Lung microvascular endothelial cell (primary cell): Measurements from ENCODE around the gene PPP2R5E. TPM values are rescaled to one million over a fixed set of nuclear protein-coding genes. Genes with fewer than 3 reads are reported as not detected.
A peak's percentile ranks its signal among the peaks of the same experiment; 100 is the strongest.
"Not testable (repeated sequence)": the region's sequence is repeated elsewhere in the genome, so short reads cannot be mapped to it uniquely, and the experiment has no call there.

Experiments used
- DNase-seq, 2 donors: peaks; one replicate each; pipeline versions ENCODE4 v3.0.0 to v3.0.0-alpha.2; 2010; ENCODE audit warnings: low read depth in 2 of 2
- total RNA-seq: library from RNA; depleted of rRNA; stranded (reverse); fragments of >200 nt; gene quantifications from 2 replicates; pipeline ENCODE4 v1.2.1, GENCODE V29; 2014

The PPP2R5E gene
- total RNA-seq = 8.1 and 8.9 TPM in 2 replicates

DNA sequence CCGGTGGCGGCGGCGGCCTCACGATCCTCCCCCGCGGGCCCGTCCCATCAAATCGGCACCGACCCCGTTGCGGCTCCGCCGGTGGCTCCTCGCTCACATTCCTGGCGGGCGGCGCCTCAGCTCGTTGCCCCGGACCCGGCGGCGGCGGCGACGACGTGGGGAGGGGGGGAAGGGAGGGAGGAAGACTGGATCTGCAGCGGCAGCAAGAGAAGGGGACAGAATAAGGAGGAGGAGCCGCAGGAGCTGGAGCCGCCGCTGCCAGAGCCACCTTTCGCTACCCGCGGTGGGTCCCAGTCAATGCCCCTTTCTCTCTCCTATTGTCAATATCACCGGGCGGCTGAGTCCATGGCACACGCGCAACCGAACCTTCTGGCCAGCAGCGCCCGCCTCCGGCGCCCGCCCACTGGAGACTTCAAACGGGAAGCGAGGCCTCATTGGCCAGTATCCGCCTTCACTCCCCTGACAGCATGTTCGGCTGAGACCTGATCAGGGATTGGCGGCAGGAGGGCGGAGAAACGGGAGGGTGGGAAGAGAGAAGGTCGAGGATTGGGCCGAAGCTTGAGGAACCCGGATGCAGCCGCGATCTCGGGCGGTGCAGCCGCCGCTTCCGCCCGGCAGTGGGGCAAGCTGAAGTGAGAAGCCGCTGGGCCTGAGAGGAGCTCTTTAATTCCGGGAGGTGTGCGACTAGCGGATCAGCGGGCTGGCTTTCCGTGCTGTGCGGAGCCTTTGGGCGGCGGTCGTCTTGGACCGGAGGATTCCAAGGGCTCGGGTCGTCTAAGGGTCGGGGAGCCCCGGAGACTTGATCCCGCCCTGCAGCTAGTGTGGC, at the start of gene PPP2R5E:
Gene PPP2R5E (minus strand): TSS at position 378 of the 826 bp plus-strand sequence. CDS start 3,692 bp downstream, outside the sequence.
- DNase-seq = peak; percentile 99

DNA sequence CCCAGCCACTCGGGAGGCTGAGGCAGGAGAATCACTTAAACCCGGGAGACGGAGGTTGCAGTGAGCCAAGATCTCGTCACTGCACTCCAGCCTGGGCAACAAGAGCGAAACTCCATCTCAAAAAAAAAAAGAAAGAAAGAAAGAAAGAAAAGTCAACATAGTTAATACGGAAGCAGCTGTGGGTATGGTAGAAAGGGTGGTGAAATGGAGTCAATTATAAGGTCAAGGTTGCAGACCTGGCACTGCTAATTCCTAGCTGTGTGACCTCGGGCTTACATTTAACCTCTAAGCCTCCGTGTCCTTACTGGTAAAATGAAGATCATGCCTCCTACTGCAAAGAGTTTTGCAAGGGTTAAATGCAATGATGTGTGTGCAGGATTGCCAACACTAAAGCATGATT, 39.9 kb upstream of the PPP2R5E start:
- DNase-seq = not testable (repeated sequence)

DNA sequence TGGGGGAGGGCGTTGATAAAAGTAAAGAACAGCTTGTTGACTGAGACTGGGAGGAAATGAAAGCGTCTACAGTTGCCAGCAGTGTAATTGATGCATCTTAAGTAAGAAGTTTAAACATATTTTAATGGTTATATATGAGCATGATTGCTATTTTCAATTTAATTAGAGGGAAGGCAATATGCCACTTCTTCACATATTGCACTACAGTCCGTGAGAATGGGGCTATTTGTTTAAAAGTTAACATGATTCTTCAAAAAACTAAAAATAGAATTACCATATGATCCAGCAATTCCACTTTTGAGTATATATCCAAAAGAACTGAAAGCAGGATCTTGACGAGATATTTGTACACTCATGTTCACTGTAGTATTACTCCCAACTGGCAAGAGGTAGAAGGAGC, 38.3 kb upstream of the PPP2R5E start:
- DNase-seq = no peak

DNA sequence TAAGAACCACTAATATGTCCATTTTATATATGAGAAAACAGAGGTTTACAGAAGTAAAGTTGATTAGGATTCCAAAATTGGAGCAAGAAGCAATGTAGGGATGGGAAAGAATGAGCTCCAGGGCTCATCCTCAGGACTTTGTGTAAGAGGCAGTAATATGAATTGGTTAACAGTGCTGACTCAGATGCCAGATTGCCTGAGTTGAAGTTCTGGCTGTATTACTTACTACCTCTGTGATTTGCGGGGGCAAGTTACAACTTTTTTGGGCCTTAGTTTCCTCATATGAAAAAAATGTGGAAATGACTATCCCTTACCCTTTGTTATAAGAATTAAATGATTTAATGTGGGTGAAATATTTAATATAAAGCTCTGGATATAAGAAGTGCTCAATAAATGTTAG, 35.1 kb upstream of the PPP2R5E start:
- no peak for DNase-seq

DNA sequence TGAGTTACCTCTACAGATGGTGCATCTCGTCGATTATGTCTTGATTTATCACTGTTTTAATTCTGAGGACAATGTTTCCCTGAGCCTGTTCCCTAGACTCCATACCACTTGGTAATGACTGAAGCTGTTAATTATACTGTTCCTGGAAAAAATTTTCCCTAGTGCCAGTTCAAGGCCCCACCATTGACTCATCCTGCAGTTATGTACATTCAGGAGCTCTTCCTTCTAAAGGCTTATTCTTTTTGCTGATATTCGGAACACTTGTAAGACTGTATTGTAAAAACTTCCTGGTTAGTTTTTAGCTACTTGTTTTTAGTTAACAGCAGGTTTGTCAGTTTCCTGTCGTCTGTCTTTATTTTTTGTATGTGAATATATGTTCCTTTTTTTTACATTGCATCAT, 30.4 kb upstream of the PPP2R5E start:
- DNase-seq = peak in 1 of 2 donors; percentile 60

DNA sequence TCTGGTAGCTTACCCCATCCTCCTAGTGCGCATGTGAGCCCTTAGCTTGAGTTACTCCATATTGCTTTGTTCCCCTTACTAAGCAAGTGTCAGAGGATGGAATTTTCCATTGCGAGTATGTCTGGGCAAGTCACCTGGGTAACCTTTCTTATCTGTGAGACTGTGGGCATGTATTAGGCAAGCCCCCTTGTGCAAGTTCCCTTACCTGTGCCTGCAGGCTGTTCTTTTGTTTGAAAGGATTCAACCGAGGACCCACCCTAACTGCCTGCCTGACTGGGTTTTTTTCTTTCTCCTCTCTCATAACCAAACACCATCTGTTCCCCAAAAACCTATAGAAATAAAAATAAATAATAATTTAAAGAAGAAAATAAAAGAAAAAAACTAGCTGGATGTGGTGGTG, 22.3 kb upstream of the PPP2R5E start:
- DNase-seq = no peak

DNA sequence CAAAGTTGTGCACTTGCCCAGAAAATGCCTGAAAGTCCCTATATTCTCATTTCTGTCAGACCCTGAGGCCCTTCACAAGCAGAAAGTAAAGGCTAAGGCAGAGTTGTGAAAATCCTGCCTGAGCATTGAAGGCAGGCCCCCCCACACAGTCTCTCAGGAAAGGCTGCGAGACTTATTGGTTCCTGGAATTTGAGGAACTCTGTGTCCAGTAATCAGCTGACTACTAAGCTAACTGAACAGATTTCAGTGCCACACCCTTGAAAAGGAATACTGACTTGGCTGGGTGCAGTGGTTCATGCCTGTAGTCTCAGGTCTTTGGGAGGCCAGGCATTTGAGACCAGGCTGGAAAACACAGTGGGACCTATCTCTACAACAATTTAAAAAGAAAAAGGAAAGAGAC, 21.1 kb upstream of the PPP2R5E start:
- DNase-seq = no peak

DNA sequence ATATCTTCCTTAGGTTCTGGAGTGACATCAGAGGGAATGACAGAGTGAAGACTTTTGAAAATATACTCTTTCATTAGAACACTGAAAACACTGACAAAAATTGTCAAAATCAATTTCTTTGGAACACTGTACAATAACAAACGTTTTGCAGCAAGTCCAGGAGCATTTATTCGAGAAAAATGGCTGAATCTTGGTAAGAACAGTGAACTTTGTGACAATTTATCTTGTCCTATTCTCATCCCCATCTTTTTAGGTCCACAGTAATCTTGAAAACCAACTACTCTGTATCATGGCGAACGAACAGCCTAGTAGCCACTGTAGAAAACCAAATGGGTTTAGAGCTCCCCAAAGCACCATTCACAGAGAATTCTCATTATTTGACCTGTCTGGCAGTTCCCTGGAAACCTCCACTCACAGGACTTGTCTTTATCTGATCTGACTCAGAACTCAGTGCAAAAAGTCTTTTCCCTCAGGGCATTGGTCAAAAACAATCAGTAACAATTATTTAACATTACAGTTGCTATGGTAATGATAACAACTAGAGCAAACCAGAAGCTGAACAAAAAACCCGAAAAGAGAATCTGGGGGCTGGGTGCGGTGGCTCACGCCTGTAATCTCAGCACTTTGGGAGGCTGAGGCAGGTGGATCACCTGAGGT, 20.3 kb upstream of the PPP2R5E start:
- peak in 1 of 2 donors; percentile 16 for DNase-seq

DNA sequence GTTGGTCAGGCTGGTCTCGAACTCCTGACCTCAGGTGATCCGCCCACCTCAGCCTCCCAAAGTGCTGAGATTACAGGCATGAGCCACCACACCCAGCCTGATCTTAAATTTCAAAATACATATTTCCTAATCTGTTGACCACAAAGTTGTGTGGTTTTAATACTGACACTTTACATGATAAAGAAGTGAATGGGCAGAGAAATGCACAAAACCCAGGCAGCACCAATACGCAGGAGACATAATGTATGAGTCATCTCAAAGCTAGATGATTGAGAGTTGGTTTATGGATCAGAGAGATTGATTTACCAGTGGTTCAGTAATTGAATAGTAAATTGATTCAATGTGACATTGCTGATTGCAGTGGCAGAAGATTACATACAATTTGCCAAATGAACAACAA, 19.2 kb upstream of the PPP2R5E start:
- DNase-seq = no peak

DNA sequence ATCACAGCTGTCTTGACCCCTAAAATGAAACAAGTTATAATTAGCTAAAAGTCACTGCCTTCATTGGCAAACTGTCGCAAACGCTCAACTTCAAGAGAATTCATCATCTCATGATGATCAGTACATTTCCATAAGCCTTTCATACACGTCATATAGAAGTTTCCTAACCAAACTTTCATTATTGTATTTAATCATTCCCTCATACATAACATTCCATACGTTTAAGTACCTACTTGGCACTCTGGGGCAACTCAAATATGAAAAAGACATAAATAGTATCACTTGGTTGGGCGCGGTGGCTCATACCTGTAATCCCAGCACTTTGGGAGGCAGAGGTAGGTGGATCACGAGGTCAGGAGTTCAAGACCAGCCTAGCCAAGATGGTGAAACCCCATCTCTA, 12.4 kb upstream of the PPP2R5E start:
- no peak for DNase-seq

DNA sequence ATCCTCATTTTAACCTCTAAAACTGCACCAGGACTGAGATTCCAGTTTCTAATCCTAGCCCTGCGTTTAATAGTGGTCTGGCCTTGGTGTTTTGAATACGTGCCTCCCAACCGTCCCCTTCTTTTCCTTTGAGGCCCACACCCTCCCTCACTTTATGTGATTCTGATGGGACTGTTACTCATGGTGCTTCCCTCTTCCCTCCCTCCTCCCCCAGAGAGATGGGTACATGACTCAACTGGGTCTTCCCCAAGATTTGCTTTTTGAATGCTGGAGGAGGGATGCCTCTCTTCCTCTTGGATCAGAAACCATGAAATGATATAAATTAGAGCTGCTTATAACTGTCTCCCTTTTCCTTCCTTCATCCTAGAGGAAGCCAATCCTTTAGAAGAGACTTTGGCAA, 8.2 kb upstream of the PPP2R5E start:
- DNase-seq = peak in 1 of 2 donors; percentile 11

DNA sequence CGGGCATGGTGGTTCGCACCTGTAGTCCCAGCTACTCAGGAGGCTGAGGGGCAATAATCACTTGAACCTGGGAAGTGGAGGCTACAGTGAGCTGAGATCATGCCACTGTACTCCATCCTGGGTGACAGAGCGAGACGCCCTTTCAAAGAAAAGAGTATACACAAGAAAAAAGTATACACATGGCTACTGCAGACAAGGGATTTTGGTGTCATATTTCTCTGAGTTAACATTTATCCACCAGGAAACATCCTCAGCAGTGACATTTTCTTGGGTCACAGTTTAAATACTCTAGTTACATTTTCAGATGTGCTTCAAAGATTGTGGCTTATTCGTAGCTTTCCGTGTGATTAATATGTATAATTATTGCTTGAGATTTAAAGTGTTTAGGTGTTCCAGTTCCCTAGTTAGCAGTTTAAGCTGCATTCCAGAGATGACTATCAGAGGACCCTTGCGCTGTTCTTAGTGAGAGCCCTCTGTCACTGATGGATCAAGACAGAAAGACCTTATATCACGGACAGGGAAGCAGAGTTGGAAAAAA, 4.7 kb upstream of the PPP2R5E start:
- no peak for DNase-seq

DNA sequence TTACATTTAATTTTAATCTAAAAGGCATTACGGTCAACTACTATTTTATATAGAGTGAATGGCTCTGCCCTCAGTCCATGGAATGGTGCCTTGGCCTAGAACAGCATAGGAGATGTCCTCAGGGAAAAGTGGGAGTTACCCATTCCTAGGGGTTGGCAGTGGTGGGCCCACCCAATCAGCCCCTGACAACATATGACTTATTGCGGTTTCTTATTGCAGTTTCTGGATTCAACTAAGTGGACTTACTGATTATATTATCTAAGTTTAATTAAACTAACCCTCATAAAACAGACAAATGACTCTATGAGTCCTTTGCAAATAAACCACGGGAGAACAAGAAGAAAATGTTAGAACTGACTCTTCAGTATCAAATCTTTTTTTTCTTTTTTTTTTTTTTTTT, 2.3 kb upstream of the PPP2R5E start:
- DNase-seq = no peak

DNA sequence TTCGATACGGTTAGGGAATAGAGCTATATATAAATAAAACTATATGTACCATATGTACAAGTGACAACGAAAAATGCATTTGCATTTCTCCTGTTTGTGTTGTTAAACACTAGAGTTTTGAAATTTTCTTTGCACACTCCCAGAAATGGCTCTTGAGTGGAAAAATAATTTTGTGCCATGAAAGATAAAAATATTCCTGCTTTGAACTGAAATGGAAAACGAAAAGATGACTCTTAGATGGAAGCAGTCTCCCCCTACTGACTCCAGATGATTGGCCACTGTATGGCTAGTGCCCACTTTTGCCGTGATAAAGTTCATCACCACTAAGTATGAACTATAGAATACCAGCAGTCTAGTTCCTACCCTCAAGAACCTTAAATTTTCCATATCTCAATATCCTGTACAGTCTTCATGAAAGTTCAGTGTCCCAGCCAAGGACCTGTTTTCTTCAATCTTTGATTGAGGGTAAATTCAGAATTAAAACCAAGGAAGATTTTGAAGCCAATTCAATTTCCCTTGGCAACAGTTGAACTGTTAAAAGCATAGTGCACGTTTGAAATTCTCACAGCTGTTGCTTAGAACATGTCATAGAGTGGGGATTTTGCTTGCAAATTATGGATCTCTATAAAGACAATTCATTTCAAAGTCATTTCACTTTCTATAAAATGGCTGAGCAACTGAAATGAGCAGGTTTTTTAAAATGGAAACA, 1.6 kb upstream of the PPP2R5E start:
- peak; percentile 57 to 81 for DNase-seq

DNA sequence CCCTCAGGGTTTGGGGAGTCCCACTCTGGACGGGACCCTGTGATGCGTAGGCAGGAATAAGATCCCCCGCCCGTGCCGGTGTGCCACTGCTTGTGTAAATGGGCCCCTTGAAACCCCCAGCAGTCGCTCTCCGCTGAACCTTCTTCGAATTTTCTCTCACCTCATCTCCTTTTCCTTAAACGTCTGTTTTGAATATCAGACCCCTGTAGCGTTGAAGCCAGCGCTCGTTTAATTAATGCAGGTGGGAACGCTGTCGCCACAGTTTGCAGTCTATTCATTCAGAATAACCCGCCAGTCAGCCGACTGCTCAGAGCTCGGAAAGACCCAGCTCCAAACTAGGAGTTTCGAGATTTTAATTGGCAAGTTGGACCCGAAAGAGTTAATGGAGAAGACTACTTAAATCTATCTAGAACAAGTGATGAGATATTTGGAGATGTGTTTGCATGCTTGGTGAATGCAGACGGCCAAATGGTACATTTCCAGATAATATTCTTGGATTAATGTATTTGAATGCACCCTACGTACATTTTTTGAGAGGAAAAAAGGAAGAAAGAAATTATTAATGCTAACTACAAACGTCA, 739 bp upstream of the PPP2R5E start:
- peak in 1 of 2 donors; percentile 26 for DNase-seq

DNA sequence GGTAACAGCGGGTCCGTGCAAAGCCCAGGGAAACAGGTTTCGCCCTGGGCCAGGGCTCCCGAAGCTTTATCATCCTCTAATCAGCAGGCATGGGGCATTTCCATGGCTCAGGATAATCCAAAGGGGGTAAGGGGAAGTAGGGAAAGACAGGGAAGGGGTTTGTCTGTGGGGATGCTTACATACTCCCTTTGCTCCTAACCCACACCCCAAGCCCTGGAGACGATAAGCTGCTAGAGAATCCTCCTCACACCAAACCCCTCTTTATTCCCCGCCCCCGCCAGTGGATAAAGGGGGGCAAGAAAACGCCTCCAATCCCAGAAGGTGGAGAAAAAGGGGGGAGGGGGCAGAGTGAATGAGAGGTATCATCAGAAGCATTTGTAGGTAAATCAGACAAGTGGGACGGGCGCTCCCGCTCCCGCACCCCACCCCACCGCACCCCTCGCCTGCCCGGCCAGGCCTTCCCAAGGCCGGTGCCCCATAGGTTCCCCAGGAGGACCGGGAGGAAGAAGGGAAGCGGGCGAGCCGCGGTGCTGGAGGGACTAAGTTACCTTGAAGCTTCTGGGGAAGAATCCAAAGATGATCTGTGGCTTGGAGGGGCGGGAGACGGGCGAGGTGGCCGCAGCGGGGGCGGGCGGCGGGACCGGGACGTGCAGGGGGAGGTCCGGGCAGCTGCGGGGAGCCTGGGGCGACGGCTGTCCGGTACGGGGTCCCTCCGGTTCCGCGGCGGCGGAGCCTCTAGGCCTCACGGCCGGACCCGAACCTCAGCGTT, 762 bp downstream of the PPP2R5E start:
- DNase-seq = peak; percentile 28 to 30

DNA sequence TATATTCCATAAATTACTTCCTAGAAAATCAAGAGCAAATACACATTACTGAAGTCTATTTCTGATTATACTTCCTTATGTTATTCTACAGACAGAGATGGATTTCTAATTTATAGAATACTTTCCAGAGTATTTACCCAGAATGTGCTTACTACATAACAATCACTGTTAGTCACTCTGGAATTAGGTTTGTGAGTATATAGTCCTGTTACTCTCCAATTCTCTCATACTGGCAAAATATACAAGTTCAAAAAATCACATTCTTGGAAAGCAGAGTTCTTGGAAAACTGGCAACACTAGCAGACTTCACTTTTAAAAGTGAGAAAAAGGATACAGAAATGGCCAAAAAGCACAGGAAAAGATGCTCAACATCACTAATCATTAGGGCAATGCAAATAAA, 7.3 kb downstream of the PPP2R5E start:
- DNase-seq = no peak

DNA sequence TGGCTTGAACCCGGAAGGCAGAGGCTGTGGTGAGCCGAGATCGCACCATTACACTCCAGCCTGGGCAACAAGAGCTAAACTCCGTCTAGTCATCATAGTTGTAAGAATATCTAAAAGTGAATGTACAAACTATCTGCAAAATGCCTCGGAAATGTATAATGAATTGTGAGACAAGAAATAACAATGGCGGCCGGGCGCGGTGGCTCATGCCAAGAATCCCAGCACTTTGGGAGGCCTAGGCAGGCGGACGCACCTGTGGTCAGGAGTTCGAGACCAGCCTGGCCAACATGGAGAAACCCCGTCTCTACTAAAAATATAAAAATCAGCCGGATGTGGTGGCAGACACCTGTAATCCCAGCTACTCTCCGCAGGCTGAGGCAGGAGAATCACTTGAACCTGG, 9.7 kb downstream of the PPP2R5E start:
- DNase-seq = no peak

DNA sequence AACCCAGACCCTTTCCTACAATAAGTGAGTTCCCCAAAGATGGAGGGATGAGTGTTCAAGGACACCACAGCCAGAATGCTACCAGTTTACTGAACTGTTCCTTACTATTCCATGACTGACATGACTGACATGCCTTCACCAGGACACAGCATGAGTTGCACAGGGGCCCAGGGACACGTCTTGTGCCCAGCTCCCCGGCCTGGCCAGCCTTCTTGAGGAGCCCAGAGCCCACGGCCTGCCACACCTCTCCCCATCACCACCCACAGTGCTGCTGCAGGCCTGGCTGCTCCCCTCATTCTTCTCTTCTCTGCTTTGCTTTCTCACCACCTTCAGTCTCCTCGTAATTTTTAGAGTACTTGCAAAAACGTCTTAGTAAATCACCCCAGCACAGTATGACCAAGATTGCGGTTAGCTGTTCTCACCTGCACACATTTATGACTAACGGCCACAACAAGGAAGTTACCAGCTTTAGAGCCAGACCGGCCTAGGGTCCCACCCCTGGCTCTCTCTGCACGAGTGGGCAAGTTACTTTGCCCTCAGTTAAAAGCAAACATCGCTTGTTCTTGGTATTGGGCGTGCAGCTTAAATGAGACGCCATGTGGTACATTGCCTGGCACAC, 18.5 kb downstream of the PPP2R5E start:
- DNase-seq = no peak

DNA sequence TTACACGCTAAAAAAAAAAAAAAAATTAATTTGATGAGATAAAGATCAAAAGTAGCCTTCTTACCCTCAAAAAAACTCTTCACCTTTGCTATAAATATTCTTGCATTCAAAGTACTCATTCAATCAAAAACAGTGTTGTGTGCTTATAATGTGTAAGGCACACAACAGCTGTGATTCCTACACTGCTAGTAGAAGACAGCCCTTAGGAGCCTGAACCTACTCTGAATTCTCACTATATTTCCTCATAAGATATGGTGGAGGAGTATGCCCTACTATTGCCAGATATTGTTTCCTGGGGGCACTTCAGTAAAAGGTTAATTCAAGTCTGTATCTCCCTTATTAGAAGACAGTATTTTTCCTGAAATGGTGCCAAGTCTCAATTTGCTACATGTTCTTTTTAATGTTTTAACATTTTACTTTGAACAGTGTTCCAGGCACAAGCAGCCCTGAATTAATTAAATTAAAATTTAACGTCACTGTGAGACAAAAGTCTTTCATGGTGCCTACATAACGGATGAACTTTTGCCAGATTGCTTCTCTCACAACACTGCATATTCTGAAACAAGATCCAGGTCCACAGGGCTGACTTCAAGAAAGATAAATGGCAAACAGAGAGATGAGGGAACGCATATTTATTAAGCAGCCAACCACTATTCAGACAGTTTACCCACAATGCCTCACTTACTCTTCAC, 19.3 kb downstream of the PPP2R5E start:
- no peak for DNase-seq
